ENCODE data around the gene GADL1. TPM values are rescaled to one million over a fixed set of nuclear protein-coding genes. Genes with fewer than 3 reads are reported as not detected.

Gene GADL1
- total RNA-seq, 2 donors from 2014 or later = not detected

DNA sequence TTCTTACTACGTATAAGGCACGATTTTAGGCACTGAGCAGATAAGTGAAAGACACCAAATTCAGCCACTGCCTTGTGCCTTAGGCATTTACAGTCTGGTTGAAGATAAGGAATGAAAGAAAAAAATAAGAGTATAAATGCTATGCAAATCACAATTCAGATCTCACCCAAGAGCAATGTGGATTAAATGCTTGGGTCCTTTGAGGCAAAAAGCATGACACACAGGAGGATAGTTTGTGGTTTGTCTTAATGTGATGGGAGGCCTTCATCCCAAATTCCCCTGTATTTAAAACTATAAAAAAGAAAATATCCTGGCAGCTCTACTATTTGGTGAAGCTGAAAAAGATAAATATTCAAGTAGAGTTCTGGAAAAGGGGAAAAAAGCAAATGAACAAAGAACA, 208.3 kb downstream of the GADL1 start:
- no peak overlapping the region for H3K27ac Mint-ChIP-seq
- ATAC-seq = no peak
- H3K4me3 Mint-ChIP-seq = no peak overlapping the region
- H3K27me3 Mint-ChIP-seq = no peaks in the 10 kb centered on the region
- no peak for DNase-seq
- H3K9me3 ChIP-seq (ENCODE audit: control insufficient read depth, low read length, poor library complexity, severe bottlenecking) = no peaks in the 10 kb centered on the region
- H3K4me1 Mint-ChIP-seq = peaks cover 56% of the 10 kb centered on the region
- peaks cover 5% of the 10 kb centered on the region for H3K36me3 Mint-ChIP-seq (ENCODE audit: low read depth)

DNA sequence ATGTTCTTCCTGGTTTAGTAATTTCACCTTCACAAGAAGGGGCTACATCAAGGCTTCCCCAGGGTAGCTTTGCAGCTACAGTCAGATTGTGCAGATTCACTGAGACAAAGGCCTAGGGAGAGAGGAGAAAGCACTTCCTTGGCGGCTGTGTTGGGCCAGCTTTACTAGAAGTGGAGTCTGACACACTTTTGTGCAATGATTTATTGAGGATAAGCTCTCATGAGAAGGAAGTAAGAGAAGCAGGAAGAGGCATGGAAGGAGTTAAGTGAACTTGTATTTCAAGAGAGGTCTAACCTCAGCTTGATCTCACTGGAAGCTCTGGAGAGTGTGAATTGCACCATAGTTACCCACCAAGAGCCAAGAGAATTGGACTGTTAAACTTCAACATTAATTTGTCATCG, 209.2 kb downstream of the GADL1 start:
- H3K9me3 ChIP-seq (ENCODE audit: control insufficient read depth, low read length, poor library complexity, severe bottlenecking) = no peaks in the 10 kb centered on the region
- Mint-ChIP-seq H3K4me3 (no peak overlapping the region), H3K36me3 (ENCODE audit: low read depth) (peaks cover 11% of the 10 kb centered on the region), H3K27me3 (no peaks in the 10 kb centered on the region), H3K27ac (peak overlapping the region; percentile 19), H3K4me1 (peaks cover 59% of the 10 kb centered on the region)
- no peak for DNase-seq
- ATAC-seq = no peak

DNA sequence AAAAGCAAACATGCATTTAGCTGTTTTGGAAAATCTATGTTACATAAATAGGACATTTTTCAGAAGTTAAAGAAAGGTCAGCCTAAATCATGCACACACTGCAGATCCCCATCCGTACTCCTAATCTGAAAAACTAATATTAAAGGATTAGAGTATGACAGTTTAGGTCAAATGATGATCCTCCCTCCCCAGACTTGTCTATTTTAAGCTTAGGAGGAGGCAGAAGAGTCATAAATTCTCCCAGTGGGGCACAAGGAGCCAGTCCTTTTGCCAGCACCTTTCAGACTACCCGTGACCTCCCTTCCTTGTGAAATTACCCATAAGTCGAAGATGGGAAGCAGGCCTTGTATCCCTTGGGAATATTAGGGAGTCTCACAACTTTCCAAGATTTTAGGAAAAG, 210.1 kb downstream of the GADL1 start:
- H3K9me3 ChIP-seq (ENCODE audit: control insufficient read depth, low read length, poor library complexity, severe bottlenecking) = no peaks in the 10 kb centered on the region
- DNase-seq = no peak
- ATAC-seq = no peak
- H3K27ac Mint-ChIP-seq = peak overlapping the region; percentile 19
- H3K27me3 Mint-ChIP-seq = no peaks in the 10 kb centered on the region
- peaks cover 63% of the 10 kb centered on the region for H3K4me1 Mint-ChIP-seq
- peaks cover 11% of the 10 kb centered on the region for H3K36me3 Mint-ChIP-seq (ENCODE audit: low read depth)
- H3K4me3 Mint-ChIP-seq = no peak overlapping the region

DNA sequence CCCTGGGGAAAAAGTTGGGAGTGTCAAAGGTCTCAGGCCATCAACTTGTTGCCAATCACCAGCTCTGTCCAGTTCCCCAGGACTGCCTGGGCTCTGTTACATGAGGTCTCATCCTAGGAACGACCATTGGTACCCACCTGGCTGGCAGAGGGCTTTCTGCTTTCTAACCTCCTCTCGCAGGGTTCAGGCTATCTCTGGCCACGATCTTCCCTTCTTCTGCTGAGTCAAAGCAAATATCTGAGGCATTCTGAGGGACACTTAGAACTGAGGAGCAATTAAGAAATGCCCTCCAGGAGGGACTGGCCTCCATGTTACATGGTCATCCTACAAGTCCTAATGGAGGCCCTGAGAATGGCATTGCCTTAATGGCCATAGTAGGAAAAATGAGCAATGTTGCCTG, 210.7 kb downstream of the GADL1 start:
- Mint-ChIP-seq H3K27ac (peak overlapping the region; percentile 19), H3K36me3 (ENCODE audit: low read depth) (peaks cover 13% of the 10 kb centered on the region), H3K27me3 (no peaks in the 10 kb centered on the region), H3K4me1 (peaks cover 62% of the 10 kb centered on the region), H3K4me3 (no peak overlapping the region)
- ATAC-seq = no peak
- no peak for DNase-seq
- H3K9me3 ChIP-seq (ENCODE audit: control insufficient read depth, low read length, poor library complexity, severe bottlenecking) = no peaks in the 10 kb centered on the region

DNA sequence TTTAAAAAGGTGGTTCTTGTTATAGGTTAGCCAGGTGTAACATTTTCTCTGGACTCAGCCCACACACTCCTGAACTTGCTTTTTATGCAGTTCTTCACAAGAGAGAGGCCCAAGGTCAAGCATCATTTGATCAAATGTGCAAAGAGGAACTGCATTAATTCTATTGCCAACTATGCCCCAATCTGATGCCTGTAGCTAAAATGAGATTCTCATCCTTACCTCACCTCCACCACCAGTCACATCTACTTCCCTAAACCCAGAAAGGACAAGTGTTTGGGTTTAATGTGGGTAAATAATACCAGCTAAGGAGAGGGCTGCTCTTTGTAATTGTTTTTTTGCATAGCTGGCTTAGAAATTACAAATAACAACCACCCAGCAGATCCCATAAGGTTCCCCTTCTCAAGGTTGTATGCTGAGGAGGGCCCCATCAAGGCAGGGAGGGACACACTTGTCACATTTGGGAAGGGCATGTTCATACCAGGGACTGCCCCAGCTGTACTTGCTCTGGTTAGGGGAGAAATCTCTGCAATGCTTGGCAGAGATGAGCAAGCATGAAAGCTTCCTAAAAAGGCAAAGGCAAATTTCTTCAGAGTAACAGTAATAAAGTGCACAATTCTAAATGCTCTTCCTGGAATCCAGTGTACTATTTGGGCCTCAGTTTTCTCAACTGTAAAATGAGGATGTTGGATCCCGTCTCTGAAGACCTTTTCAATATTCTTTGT, 211.9 kb downstream of the GADL1 start:
- Mint-ChIP-seq H3K27ac (peak overlapping the region; percentile 72), H3K4me3 (peak overlapping the region; percentile 10), H3K36me3 (ENCODE audit: low read depth) (peaks cover 10% of the 10 kb centered on the region), H3K4me1 (peaks cover 58% of the 10 kb centered on the region), H3K27me3 (no peaks in the 10 kb centered on the region)
- no peak for DNase-seq
- no peak for ATAC-seq
- no peaks in the 10 kb centered on the region for H3K9me3 ChIP-seq (ENCODE audit: control insufficient read depth, low read length, poor library complexity, severe bottlenecking)

DNA sequence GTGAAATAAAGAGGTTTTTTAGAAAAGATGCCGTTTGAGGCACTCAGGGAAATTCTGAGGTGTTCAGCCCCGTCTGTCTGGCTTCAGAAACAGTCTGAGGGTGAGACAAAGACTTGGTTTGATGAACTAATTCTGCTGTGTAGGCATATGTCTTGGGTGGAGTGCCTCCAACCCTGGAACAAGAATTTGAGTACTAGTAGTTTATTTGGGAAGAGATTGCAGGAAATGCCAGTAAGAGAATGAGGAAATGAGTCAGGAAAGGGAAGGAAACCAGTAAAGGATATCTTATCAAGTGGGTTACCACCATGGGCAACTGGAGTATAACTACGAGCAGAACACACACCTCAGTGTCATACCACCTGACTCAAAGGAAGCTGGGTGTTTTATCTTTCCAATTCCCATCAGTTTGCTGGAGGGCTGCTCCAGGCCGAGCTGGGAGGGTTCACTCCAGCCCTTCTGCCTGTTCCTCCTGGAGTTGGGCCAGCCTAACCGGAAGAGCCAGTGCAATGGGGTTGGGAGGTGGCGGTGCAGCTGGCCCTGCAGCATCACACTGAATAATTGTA, 212.7 kb downstream of the GADL1 start:
- Mint-ChIP-seq H3K27me3 (no peaks in the 10 kb centered on the region), H3K4me3 (peak overlapping the region; percentile 10), H3K27ac (peak overlapping the region; percentile 72), H3K4me1 (peaks cover 62% of the 10 kb centered on the region), H3K36me3 (ENCODE audit: low read depth) (peaks cover 16% of the 10 kb centered on the region)
- DNase-seq (no peak), ATAC-seq (peak; percentile 37)
- no peaks in the 10 kb centered on the region for H3K9me3 ChIP-seq (ENCODE audit: control insufficient read depth, low read length, poor library complexity, severe bottlenecking)

DNA sequence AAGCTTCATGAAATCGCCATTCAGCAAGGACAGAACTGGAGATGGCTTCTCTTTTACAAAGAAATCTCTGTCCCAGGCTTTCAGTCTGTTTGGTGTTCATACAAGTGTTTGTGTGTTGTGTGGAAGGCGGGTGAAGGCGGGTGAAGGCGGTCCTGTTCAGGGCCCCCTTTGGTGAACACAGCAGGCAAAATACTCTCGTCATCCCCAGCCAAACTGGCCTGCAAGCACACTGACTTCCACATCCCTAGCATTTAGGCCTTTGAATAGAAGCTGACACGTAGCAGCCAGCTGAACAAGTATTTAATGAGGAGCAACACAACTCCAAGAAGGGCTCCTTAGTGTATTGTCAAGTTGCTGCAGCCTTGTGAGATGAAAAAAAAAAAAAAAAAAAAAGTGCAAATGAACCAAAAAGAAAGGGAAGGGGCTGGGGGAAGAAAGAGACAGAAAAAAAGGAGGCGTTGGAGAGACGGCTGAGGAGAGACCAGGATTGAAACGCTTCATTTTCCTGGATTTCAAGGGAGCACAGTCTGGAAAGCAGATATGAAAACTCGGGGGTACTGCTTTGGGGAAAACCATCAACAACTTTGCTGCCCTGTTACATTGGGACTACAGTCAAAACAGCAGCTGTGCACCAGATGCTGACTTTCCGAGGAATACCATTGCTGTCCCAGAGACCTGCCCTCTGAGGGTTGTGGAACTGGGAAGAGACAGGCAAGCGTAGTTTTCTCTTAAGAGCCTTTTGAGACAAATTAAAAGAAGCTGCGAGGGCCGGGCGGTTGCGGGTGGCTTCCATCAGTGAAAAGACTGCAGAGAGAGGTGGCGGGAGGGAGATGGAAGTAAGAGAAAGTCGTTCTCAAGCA, 213.4 kb downstream of the GADL1 start:
- peak overlapping the region; percentile 28 for H3K4me3 Mint-ChIP-seq
- H3K9me3 ChIP-seq (ENCODE audit: control insufficient read depth, low read length, poor library complexity, severe bottlenecking) = no peaks in the 10 kb centered on the region
- H3K27ac Mint-ChIP-seq = peak overlapping the region; percentile 72
- ATAC-seq = no peak
- peaks cover 17% of the 10 kb centered on the region for H3K36me3 Mint-ChIP-seq (ENCODE audit: low read depth)
- peaks cover 65% of the 10 kb centered on the region for H3K4me1 Mint-ChIP-seq
- H3K27me3 Mint-ChIP-seq = no peaks in the 10 kb centered on the region
- DNase-seq = no peak

DNA sequence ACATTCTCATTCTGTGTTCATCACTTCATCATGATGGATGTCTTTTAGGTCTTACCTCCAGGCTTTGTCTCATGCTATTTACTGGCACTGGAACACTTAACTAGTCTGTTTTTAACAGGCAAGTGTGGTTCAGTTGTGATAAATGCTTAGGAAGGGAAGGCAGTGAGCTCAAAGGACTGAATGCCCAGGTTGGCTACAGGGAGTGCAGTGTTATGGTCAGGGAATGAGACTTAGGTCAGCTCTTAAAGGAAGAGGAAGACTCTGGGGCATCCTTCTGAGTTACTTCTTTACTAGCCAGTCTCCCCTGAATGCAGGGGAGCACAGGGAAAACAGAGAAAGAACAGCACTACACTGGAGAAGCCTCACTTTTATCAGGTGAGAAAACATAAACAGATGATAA, 215.4 kb downstream of the GADL1 start:
- no peaks in the 10 kb centered on the region for H3K9me3 ChIP-seq (ENCODE audit: control insufficient read depth, low read length, poor library complexity, severe bottlenecking)
- no peak overlapping the region for H3K4me3 Mint-ChIP-seq
- peak overlapping the region; percentile 43 for H3K27ac Mint-ChIP-seq
- peaks cover 70% of the 10 kb centered on the region for H3K4me1 Mint-ChIP-seq
- no peaks in the 10 kb centered on the region for H3K27me3 Mint-ChIP-seq
- peaks cover 20% of the 10 kb centered on the region for H3K36me3 Mint-ChIP-seq (ENCODE audit: low read depth)
- no peak for ATAC-seq
- no peak for DNase-seq

DNA sequence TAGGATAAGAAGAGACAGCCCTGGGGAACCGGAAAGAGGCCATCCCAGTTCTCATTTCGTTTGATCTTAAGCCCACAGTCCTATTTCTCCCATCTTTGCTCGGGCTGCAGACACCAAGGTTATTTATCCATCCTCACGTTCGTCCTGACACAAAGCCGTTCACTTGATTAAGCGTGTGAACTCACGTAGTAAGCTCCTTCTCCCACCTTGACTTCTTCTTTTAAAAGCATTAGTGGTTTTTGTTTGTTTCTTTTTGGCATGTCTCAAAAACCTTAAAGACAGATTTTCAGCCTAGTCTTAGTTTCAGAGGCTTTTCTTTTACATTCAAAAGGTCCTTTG, 217.1 kb downstream of the GADL1 start:
- H3K27me3 Mint-ChIP-seq = no peaks in the 10 kb centered on the region
- peaks cover 71% of the 10 kb centered on the region for H3K4me1 Mint-ChIP-seq
- H3K27ac Mint-ChIP-seq = peak overlapping the region; percentile 83
- H3K9me3 ChIP-seq (ENCODE audit: control insufficient read depth, low read length, poor library complexity, severe bottlenecking) = no peaks in the 10 kb centered on the region
- ATAC-seq (no peak), DNase-seq (no peak)
- peaks cover 27% of the 10 kb centered on the region for H3K36me3 Mint-ChIP-seq (ENCODE audit: low read depth)
- H3K4me3 Mint-ChIP-seq = no peak overlapping the region

DNA sequence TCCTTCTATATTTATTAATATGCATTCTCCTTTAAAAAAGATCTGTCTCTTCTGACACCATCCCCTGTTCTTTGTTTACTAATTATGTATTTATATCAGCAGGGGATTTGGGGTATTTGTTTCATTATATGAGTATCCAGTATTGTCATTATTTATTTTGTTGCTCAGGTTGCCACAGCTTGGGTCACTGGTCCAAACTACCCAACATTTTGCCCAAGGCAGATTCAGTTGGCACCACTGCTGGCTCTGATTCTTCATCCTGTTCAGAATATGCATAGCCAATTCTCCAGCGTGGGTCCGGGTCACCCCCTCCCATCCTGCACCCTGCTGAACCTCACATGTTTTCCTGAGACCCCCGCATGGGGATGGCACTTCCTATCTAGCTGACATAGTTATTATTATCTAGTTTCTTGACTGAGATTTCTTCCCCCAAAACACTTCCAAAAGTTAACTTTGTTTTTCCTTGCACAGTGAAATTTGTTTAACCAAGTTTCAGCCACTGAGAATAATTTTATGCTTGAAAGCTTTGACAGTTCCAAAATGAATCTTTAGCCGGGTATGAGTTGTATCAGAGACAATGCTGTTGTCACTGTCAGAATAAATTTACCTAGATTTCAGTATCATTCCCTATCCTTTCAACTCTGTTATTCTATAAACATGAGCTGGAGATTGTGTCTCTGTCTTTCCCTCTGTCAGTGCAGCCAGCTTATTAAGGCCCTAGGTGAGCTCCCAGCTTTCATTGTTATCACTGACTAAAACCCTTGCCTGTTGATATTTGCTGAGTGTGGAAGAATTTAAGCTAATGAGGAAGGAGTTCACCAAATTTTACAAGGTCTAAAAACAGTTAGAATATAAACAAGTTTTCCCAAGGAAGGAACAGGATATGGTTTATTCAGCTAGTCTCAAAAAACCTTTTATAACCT, 217.8 kb downstream of the GADL1 start:
- H3K36me3 Mint-ChIP-seq (ENCODE audit: low read depth) = peaks cover 27% of the 10 kb centered on the region
- no peaks in the 10 kb centered on the region for H3K27me3 Mint-ChIP-seq
- peak overlapping the region; percentile 83 for H3K27ac Mint-ChIP-seq
- peaks cover 71% of the 10 kb centered on the region for H3K4me1 Mint-ChIP-seq
- H3K9me3 ChIP-seq (ENCODE audit: control insufficient read depth, low read length, poor library complexity, severe bottlenecking) = no peaks in the 10 kb centered on the region
- no peak for ATAC-seq
- H3K4me3 Mint-ChIP-seq = peak overlapping the region; percentile 15
- DNase-seq = no peak
